Chondrocyte (in vitro differentiated cells): ENCODE results near the gene CAMKK1. TPM values are rescaled to one million over a fixed set of nuclear protein-coding genes. Genes with fewer than 3 reads are reported as not detected.

Experiments
- DNase-seq: peaks from one replicate; pipeline ENCODE4 v3.0.0; 2021; ENCODE audit warnings: mixed read lengths, low spot score
- H3K27ac Mint-ChIP-seq: one replicate; pipeline ENCODE4 v1.8.0; 2021; ENCODE audit warnings: mild to moderate bottlenecking, moderate library complexity, mixed read lengths; ENCODE audit not compliant: unreplicated experiment
- H3K27me3 Mint-ChIP-seq: 2 replicates; pipeline ENCODE4 v1.8.0; 2021; ENCODE audit warnings: low read depth, mixed read lengths
- H3K36me3 Mint-ChIP-seq: 2 replicates; pipeline ENCODE4 v1.8.0; 2021; ENCODE audit warnings: low read depth, mixed read lengths
- H3K4me1 Mint-ChIP-seq: 2 replicates; pipeline ENCODE4 v1.8.0; 2021; ENCODE audit warnings: low read depth, mild to moderate bottlenecking, mixed read lengths
- H3K4me3 Mint-ChIP-seq: one replicate; pipeline ENCODE4 v1.8.0; 2021; ENCODE audit warnings: mild to moderate bottlenecking, moderate library complexity, mixed read lengths; ENCODE audit not compliant: unreplicated experiment
- H3K9me3 Mint-ChIP-seq: 2 replicates; pipeline ENCODE4 v1.8.0; 2021; ENCODE audit warnings: low read depth, mixed read lengths
- CTCF ChIP-seq: fragments of 200-600 bp; sonication (generic); IDR thresholded peaks from 2 replicates; pipeline ENCODE4 v1.5.0; 2021; ENCODE audit warnings: antibody characterized with exemption, mild to moderate bottlenecking, moderate library complexity
- total RNA-seq: library from RNA; stranded (reverse); gene quantifications from 3 replicates; pipeline ENCODE4 v1.2.1, GENCODE V29; 2021

The CAMKK1 gene
- total RNA-seq, 1 donor from 2014 or later = 5.1 TPM

GRCh38 chr17:3818786-3819185, 74.1 kb downstream of the CAMKK1 start:
- Mint-ChIP-seq H3K36me3 (peaks cover 40% of the 10 kb centered on the region), H3K27me3 (no peaks in the 10 kb centered on the region), H3K4me1 (no peaks in the 10 kb centered on the region), H3K4me3 (no peak overlapping the region), H3K27ac (no peak overlapping the region), H3K9me3 (no peaks in the 10 kb centered on the region)
- TF ChIP-seq CTCF = no peak
- no peak for DNase-seq

- no peak overlapping the region for H3K4me3 Mint-ChIP-seq
- H3K9me3 Mint-ChIP-seq = no peaks in the 10 kb centered on the region
- H3K36me3 Mint-ChIP-seq = peaks cover 41% of the 10 kb centered on the region
- H3K27ac Mint-ChIP-seq = no peak overlapping the region
- peaks cover 2% of the 10 kb centered on the region for H3K4me1 Mint-ChIP-seq
- DNase-seq = no peak
- TF ChIP-seq CTCF = no peak
- no peaks in the 10 kb centered on the region for H3K27me3 Mint-ChIP-seq
These were observed 74.8 kb downstream of the CAMKK1 start for GRCh38 chr17:3817851-3818605.

GRCh38 chr17:3815925-3816324, 76.9 kb downstream of the CAMKK1 start:
- Mint-ChIP-seq H3K27ac (no peak overlapping the region), H3K4me1 (peaks cover 5% of the 10 kb centered on the region), H3K9me3 (no peaks in the 10 kb centered on the region), H3K36me3 (peaks cover 39% of the 10 kb centered on the region), H3K27me3 (no peaks in the 10 kb centered on the region), H3K4me3 (no peak overlapping the region)
- DNase-seq = no peak
- TF ChIP-seq CTCF = peak; percentile 29

- H3K36me3 Mint-ChIP-seq = peaks cover 41% of the 10 kb centered on the region
- no peak overlapping the region for H3K27ac Mint-ChIP-seq
- H3K4me1 Mint-ChIP-seq = peaks cover 5% of the 10 kb centered on the region
- no peaks in the 10 kb centered on the region for H3K9me3 Mint-ChIP-seq
- no peak for DNase-seq
- no peak overlapping the region for H3K4me3 Mint-ChIP-seq
- TF ChIP-seq CTCF = no peak
- H3K27me3 Mint-ChIP-seq = no peaks in the 10 kb centered on the region
These were observed 77.7 kb downstream of the CAMKK1 start for GRCh38 chr17:3815122-3815521.

- Mint-ChIP-seq H3K4me1 (peaks cover 5% of the 10 kb centered on the region), H3K36me3 (peaks cover 42% of the 10 kb centered on the region), H3K9me3 (no peaks in the 10 kb centered on the region), H3K4me3 (no peak overlapping the region), H3K27me3 (no peaks in the 10 kb centered on the region), H3K27ac (no peak overlapping the region)
- no peak for DNase-seq
- TF ChIP-seq CTCF = no peak
These were observed 78.5 kb downstream of the CAMKK1 start for GRCh38 chr17:3814361-3814760.
